ENCODE results near the gene SSX2B. TPM values are rescaled to one million over a fixed set of nuclear protein-coding genes. Genes with fewer than 3 reads are reported as not detected.
"Not testable (repeated sequence)": the region's sequence is repeated elsewhere in the genome, so short reads cannot be mapped to it uniquely, and the experiment has no call there.

SSX2B gene
- total and polyA plus RNA-seq, 2 of the 13 experiments (the other 11 are each of a cell fraction or from before 2014, with no cell fraction given), result not detected

GRCh38 chrX:52797327-52797726 is 46.3 kb downstream of the SSX2B start, which contains the start of gene SPANXN5:
SPANXN5 (minus strand) TSS chrX:52797427; CDS start chrX:52797348, 79 bp downstream.
- H3K9ac ChIP-seq (ENCODE audit: insufficient read depth, low read depth, low read length); H3K4me2 ChIP-seq (ENCODE audit: low read depth, low read length); POLR2A ChIA-PET; in situ Hi-C loops (cut with HindIII; ENCODE audit: extremely low pct_ligation_motif_present, low pct_unique_long_range_greater_than_20kb); H3K4me1 ChIP-seq (ENCODE audit: insufficient read depth, low read length); DNase-seq (ENCODE audit: low spot score); BruUV-seq (replicated peaks); H3K27ac ChIP-seq (ENCODE audit: extremely low read length, insufficient read depth, low read length); H2AFZ ChIP-seq (ENCODE audit: low read length); H3K4me3 ChIP-seq (replicated peaks in 1 of 3; ENCODE audit: insufficient read depth in 1 of 3, low read depth in 2 of 3, low read length in 3 of 3); H4K20me1 ChIP-seq (ENCODE audit: insufficient read depth, low read length); H3K36me3 ChIP-seq (replicated peaks in 1 of 2; ENCODE audit: control insufficient read depth in 1 of 2, insufficient read depth in 2 of 2, low read length in 2 of 2); H3K9me3 ChIP-seq (ENCODE audit: low read length); H3K27me3 ChIP-seq (ENCODE audit: control insufficient read depth in 1 of 2, insufficient read depth in 2 of 2, low read length in 2 of 2); ATAC-seq; FAIRE-seq; CTCF ChIA-PET (ENCODE audit: low intra/inter-chr PET ratio, low total read pairs); H3K79me2 ChIP-seq (ENCODE audit: insufficient read depth, low read length); intact Hi-C loops (cut with micrococcal nuclease; ENCODE audit: unreplicated experiment): not testable (repeated sequence)
- 13% methylated on average over 2 of the region's 2 CpGs for WGBS (ENCODE audit: low lambda C conversion rate)

DNA sequence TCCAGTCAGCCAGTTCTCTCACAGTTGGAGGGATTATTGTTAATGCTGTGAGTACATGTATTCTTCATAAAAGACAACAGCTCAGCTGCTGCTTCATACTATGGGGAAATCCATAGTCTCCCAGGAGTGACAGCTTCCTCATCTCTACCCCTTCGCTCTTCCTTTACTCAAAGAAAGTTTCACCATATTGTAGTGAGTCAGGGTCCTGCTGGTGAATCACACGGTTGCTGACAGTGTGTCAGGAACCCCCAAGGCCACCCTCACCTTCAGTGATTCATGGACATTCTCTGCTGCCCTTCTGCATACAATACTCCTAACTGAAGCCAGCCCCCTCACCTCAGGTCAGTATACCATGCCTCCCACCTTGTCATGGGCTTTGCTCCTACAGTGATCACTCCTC is 53.8 kb downstream of the SSX2B start:
- in situ Hi-C loops (cut with HindIII; ENCODE audit: extremely low pct_ligation_motif_present, low pct_unique_long_range_greater_than_20kb); H3K27me3 ChIP-seq (ENCODE audit: control insufficient read depth in 1 of 2, insufficient read depth in 2 of 2, low read length in 2 of 2); DNase-seq (ENCODE audit: low spot score); H3K36me3 ChIP-seq (replicated peaks in 1 of 2; ENCODE audit: control insufficient read depth in 1 of 2, insufficient read depth in 2 of 2, low read length in 2 of 2); H3K4me2 ChIP-seq (ENCODE audit: low read depth, low read length); H3K4me3 ChIP-seq (replicated peaks in 1 of 3; ENCODE audit: insufficient read depth in 1 of 3, low read depth in 2 of 3, low read length in 3 of 3); H2AFZ ChIP-seq (ENCODE audit: low read length); H3K9ac ChIP-seq (ENCODE audit: insufficient read depth, low read depth, low read length); intact Hi-C loops (cut with micrococcal nuclease; ENCODE audit: unreplicated experiment); FAIRE-seq; H3K4me1 ChIP-seq (ENCODE audit: insufficient read depth, low read length); H3K79me2 ChIP-seq (ENCODE audit: insufficient read depth, low read length); H4K20me1 ChIP-seq (ENCODE audit: insufficient read depth, low read length); BruUV-seq (replicated peaks); ATAC-seq; H3K27ac ChIP-seq (ENCODE audit: extremely low read length, insufficient read depth, low read length); CTCF ChIA-PET (ENCODE audit: low intra/inter-chr PET ratio, low total read pairs); H3K9me3 ChIP-seq (ENCODE audit: low read length); POLR2A ChIA-PET: not testable (repeated sequence)
- no CpG with 5 or more reads among the region's 2 CpGs for WGBS (ENCODE audit: low lambda C conversion rate)

Small RNAs within 50 kb of the gene (small RNA-seq; reads per million reads assigned to genes)
- gene AC244505.3 (ENCODE audit: insufficient read depth in 2 of 3, insufficient read length in 3 of 3, low read depth in 2 of 3, low replicate concordance in 1 of 3) (0 reads per million in 3 experiments), gene AC244505.5 (ENCODE audit: insufficient read depth in 2 of 3, insufficient read length in 3 of 3, low read depth in 2 of 3, low replicate concordance in 1 of 3) (0 reads per million in 3 experiments), gene AC244505.6 (ENCODE audit: insufficient read depth in 2 of 3, insufficient read length in 3 of 3, low read depth in 2 of 3, low replicate concordance in 1 of 3) (0 reads per million in 3 experiments), gene AC244505.7 (ENCODE audit: insufficient read depth in 2 of 3, insufficient read length in 3 of 3, low read depth in 2 of 3, low replicate concordance in 1 of 3) (0 reads per million in 3 experiments)

Other genes with a start within 250 kb of the SSX2B start
- gene XAGE1B, start 234.2 kb upstream of the SSX2B start, total RNA-seq (2016; rRNA removed; fragmentation: Illumina TruSeq; extraction: Trizol), result not detected in 2 replicates
- not detected in 2 replicates for gene XAGE1B, start 234.2 kb upstream of the SSX2B start, polyA plus RNA-seq (2011; rRNA removed)
- gene SSX7, start 96.4 kb upstream of the SSX2B start, total RNA-seq (2016; rRNA removed; fragmentation: Illumina TruSeq; extraction: Trizol), result not detected in 2 replicates
- not detected in 2 replicates for gene SSX7, start 96.4 kb upstream of the SSX2B start, polyA plus RNA-seq (2011; rRNA removed)
- gene SSX2, start 44.1 kb upstream of the SSX2B start, total RNA-seq (2016; rRNA removed; fragmentation: Illumina TruSeq; extraction: Trizol), result not detected in 2 replicates
- gene SSX2, start 44.1 kb upstream of the SSX2B start, polyA plus RNA-seq (2011; rRNA removed), result not detected in 2 replicates
- not detected in 2 replicates for gene SPANXN5, start 46.2 kb downstream of the SSX2B start, total RNA-seq (2016; rRNA removed; fragmentation: Illumina TruSeq; extraction: Trizol)
- gene SPANXN5, start 46.2 kb downstream of the SSX2B start, polyA plus RNA-seq (2011; rRNA removed), result not detected in 2 replicates
- gene XAGE5, start 60.0 kb downstream of the SSX2B start, total RNA-seq (2016; rRNA removed; fragmentation: Illumina TruSeq; extraction: Trizol), result not detected in 2 replicates
- not detected in 2 replicates for gene XAGE5, start 60.0 kb downstream of the SSX2B start, polyA plus RNA-seq (2011; rRNA removed)
- not detected in 2 replicates for gene XAGE3, start 116.8 kb downstream of the SSX2B start, total RNA-seq (2016; rRNA removed; fragmentation: Illumina TruSeq; extraction: Trizol)
- gene XAGE3, start 116.8 kb downstream of the SSX2B start, polyA plus RNA-seq (2011; rRNA removed), result not detected in 2 replicates
- 6.3 and 7.8 TPM in 2 replicates for gene FAM156B, start 146.1 kb downstream of the SSX2B start, total RNA-seq (2016; rRNA removed; fragmentation: Illumina TruSeq; extraction: Trizol)
- gene FAM156B, start 146.1 kb downstream of the SSX2B start, polyA plus RNA-seq (2011; rRNA removed), result 82.1 and 85.9 TPM in 2 replicates
- 7.2 and 15.4 TPM in 2 replicates for gene FAM156A, start 207.3 kb downstream of the SSX2B start, total RNA-seq (2016; rRNA removed; fragmentation: Illumina TruSeq; extraction: Trizol)
- 53.8 and 57.9 TPM in 2 replicates for gene FAM156A, start 207.3 kb downstream of the SSX2B start, polyA plus RNA-seq (2011; rRNA removed)